ENCODE results near the gene N4BP3.

GRCh38 chr5:178121391-178122276 is 8.3 kb downstream of the N4BP3 start:
- TF ChIP-seq CTCF (IDR thresholded peaks at IDR 0.05) (no peak), EP300 (IDR thresholded peaks at IDR 0.05) (no peak)
